GM12878 (cell line): ENCODE measurements around the gene MEF2C. TPM values are rescaled to one million over a fixed set of nuclear protein-coding genes. Genes with fewer than 3 reads are reported as not detected.

Experiments
- BCLAF1 ChIP-seq: fragments of 450-650 bp; IDR thresholded peaks from 2 replicates; pipeline ENCODE4 v1.6.1; 2017; ENCODE audit warnings: antibody characterized with exemption, mild to moderate bottlenecking, moderate library complexity
- CHD4 ChIP-seq: fragments of 200-600 bp; sonication (generic); IDR thresholded peaks from 2 replicates; pipeline ENCODE4 v1.6.1; 2016; ENCODE audit warnings: mild to moderate bottlenecking
- HCFC1 ChIP-seq: fragments of 150-350 bp; IDR thresholded peaks from 2 replicates; pipeline ENCODE4 v1.6.1; 2014; ENCODE audit warnings: low read length
- SKIL ChIP-seq: fragments of 450-650 bp; IDR thresholded peaks from 2 replicates; pipeline ENCODE4 v1.6.1; 2017; ENCODE audit warnings: mild to moderate bottlenecking, low read depth, inconsistent platforms; ENCODE audit not compliant: poor library complexity, severe bottlenecking
- SPI1 ChIP-seq: IDR thresholded peaks from 2 replicates; pipeline ENCODE4 v1.6.1; 2011; ENCODE audit warnings: low read depth, mild to moderate bottlenecking, low read length, moderate library complexity, borderline replicate concordance; ENCODE audit not compliant: insufficient read depth
- STAT3 ChIP-seq: IDR thresholded peaks from 2 replicates; pipeline ENCODE4 v1.6.1; 2011; ENCODE audit warnings: low read depth, low read length, improper control_type of control experiment
- polyA plus RNA-seq, 11 experiments: library from polyadenylated mRNA; depleted of rRNA in 4 of 11; unstranded in 6 of 11; stranded (reverse) in 5 of 11; fragments of >200 nt; fragmentation: Nextera tagmentation in 4 of 11; fragmentation: Illumina TruSeq in 1 of 11; extraction: Ambion mirVana in 4 of 11; extraction: Trizol in 1 of 11; gene quantifications; 1 replicate in 1 of 11; 2 replicates in 10 of 11; pipeline versions ENCODE4 v1.2.1 to v1.2.3, GENCODE V29; 2011 to 2016; ENCODE audit warnings: inconsistent platforms in 2 of 11, missing spikeins in 2 of 11, low read depth in 1 of 11
- total RNA-seq, 4 experiments: library from RNA; depleted of rRNA in 3 of 4; stranded (reverse); fragments of >200 nt in 3 of 4; fragmentation: Illumina TruSeq in 1 of 4; extraction: Trizol in 1 of 4; gene quantifications; 2 replicates each; pipeline versions ENCODE4 v1.2.1 to v1.2.3, GENCODE V29; 2013 to 2021

MEF2C gene
- total and polyA plus RNA-seq, 10 of the 15 experiments (the other 5 are each of a cell fraction or from before 2014, with no cell fraction given), result 104 to 225 (median 180) TPM

GRCh38 chr5:88675708-88676636 is 207.0 kb downstream of the MEF2C start (continued):
- no peak for TF ChIP-seq SKIL
- TF ChIP-seq STAT3, result no peak
- no peak for TF ChIP-seq CHD4
- no peak for TF ChIP-seq BCLAF1
- TF ChIP-seq HCFC1, result no peak
- TF ChIP-seq SPI1, result no peak
- TF ChIP-seq, all 136 proteins: peak for 13
